Astrocyte of the cerebellum (primary cell): Measurements from ENCODE around the gene LPCAT1.

Source experiments
- DNase-seq: peaks from one replicate; pipeline ENCODE4 v3.0.0-alpha.2; 2011; ENCODE audit warnings: low read depth
- H3K4me3 ChIP-seq: 2 replicates; pipeline ENCODE4 v1.5.1; 2011; ENCODE audit warnings: mild to moderate bottlenecking, low read depth, low read length, moderate library complexity
- in situ Hi-C: cut with HindIII; loops from 2 replicates; pipeline ENCODE4 v1.10.0; 2017; ENCODE audit warnings: low sequenced_read_pairs
- TF ChIP-seq, protein P1 (sequence below): IDR thresholded peaks from 2 replicates; pipeline ENCODE4 v1.5.1; 2012; ENCODE audit warnings: low read length, low read depth, moderate library complexity, mild to moderate bottlenecking; ENCODE audit errors: missing control alignments

LPCAT1 gene

DNA sequence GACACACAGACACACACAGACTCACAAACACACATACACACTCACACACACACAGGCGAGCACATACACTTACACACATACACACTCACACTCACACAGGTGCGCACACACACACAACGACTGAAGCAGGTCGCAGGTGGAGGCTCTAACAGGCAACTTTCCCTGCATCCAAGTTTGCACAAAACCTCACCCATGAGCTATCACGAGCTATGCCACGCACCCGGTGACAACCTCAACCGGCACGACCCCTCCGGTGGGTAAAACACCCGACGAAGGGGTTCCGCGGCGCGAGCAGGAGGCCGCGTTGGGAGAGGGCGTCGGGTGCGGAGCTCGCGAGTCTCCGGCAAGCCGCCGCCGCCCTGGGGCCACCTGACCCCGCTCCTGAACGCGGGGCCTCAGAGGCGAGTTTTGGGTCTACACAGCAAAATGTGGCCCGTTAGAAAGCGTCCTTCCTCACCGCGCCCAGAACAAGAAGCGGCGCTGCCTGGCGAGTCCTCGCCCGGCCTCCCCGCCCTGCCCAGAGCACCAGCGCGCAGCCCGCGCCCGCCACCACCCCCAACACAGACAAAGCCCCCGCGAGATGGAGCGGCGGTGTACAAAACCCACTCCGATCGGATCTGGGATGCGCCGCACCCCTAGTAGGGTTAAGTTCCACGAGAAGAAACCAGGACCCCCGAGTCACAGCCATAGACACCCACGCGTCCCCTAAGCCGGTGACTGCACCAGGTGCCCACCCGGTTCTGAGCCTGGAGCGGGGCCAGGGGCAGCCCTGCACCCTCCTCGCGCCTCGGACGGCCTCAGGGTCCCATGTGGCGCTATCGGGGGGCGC lies 79.2 kb downstream of the LPCAT1 start:
- in situ Hi-C loops, result no loop called here
- no peak overlapping the region for H3K4me3 ChIP-seq
- DNase-seq, result no peak
- TF ChIP-seq, protein P1, sequence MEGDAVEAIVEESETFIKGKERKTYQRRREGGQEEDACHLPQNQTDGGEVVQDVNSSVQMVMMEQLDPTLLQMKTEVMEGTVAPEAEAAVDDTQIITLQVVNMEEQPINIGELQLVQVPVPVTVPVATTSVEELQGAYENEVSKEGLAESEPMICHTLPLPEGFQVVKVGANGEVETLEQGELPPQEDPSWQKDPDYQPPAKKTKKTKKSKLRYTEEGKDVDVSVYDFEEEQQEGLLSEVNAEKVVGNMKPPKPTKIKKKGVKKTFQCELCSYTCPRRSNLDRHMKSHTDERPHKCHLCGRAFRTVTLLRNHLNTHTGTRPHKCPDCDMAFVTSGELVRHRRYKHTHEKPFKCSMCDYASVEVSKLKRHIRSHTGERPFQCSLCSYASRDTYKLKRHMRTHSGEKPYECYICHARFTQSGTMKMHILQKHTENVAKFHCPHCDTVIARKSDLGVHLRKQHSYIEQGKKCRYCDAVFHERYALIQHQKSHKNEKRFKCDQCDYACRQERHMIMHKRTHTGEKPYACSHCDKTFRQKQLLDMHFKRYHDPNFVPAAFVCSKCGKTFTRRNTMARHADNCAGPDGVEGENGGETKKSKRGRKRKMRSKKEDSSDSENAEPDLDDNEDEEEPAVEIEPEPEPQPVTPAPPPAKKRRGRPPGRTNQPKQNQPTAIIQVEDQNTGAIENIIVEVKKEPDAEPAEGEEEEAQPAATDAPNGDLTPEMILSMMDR, result no peak

DNA sequence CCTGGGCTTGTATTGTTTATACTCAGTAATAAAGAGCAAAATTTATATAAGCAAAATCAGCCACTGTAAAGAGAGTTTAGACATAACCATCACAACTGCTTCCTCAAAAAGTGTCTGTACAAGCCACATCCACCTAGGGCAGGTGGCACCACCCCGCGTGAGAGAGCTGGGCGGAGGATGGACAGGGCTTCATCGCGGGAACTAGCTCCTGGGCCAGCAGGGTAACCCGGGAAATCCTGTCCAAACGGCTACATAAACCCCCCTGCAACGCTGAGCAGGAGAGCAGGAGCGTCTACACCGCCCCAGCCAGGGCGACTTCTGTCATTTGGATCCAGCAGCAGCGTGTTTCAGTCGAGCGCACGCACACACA lies 79.8 kb downstream of the LPCAT1 start:
- DNase-seq, result no peak
- H3K4me3 ChIP-seq, result no peak overlapping the region
- TF ChIP-seq, protein P1, result no peak
- in situ Hi-C loops, result no loop called here

DNA sequence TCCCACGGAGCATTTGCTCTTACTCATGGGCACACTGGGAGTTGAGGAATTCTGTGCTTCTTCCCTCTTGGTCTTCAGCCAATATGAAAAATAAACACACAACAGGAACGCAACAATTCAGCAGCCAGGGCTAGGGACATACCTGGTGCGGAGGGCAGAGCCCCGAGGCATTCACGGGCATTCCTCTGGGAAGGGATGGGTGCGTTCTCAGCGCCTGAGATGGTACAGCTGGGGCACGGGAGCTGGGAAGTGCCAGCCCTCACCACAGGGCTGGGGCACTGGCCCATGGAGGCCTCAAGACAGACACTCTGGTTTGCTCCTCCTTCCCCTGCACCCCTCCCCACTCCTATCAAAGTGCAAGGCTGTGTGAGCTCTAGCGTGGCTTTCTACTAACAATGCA lies 80.6 kb downstream of the LPCAT1 start:
- TF ChIP-seq, protein P1, result no peak
- in situ Hi-C loops, result no loop called here
- H3K4me3 ChIP-seq, result no peak overlapping the region
- DNase-seq, result no peak

DNA sequence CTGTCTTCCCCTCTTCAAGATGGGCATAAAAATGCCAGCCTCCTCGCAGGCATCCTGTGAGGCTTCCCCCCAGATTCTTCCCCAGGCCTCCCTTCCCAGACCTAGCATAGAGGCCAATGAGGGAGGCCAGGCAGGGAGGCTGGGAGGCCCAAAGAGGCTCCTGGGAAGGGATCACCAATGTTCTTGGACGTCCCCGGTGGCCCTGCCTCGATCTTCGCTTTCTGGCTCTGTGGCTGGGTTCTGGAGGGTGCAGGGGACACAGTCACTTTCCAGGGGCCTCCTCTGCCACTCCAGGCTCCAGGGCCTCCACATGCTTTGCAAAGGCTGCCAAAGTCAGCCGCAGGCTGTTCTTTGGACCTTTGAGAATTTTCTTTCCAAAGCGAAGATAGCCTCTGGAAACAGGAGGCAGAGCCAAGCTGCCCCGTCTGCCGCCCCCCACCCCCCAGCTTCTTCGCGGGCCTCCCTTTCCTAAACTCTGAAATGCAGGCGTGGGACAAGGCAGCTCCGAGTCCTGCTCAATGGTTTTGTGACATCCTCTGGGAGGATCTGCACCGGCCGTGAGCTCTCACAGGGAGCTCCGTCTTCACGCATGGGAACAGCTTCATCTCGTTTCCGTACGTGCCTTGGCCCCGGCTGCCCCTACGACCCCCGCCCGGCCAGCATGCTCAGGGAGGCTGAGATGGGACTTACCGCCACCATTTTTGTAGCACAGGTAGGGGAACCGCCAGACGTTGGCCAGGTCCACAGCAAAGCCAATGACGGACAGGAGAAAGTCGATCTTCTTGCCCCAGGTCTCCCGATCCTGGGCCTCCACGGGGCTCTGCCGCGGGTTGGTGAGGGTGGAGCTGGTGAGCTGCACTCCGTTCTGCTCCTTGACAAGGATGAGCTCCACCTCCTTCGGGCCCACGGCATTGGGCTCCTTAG lies 81.3 kb downstream of the LPCAT1 start:
- in situ Hi-C loops, result no loop called here
- DNase-seq, result no peak
- TF ChIP-seq, protein P1, result no peak
- H3K4me3 ChIP-seq, result no peak overlapping the region

DNA sequence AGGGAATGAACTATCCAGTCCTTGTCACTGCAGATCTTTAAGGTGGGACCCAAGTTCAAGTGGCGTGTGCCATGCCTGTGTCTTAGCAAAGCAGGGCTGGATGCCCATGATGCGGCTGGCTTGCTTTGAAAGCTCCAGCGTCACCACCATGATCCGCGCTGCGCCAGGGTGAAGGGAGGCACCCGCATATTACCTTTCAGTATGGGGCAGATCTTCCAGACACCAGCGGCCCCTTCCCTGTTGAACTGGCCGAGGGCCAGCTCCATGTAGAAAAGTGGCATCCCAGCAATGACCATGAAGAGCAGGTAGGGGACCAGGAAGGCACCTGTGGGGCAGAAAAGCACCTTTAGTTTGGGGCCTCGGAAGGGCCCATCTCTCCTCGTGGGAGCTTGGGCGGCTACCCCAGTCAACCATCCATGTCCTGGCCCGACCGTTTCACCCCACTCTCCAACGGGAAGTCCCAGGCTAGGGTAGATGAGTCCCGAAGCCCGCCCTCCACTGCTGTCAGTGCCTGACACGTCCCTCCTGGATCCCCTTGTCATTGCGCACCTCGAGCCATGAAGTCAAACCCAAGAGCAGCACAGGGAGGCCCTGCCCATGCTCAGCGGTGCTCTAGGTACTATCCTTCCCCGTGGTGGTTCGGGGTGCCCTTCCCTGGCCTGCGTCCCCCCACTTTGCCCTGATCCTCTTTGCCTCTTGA lies 82.4 kb downstream of the LPCAT1 start:
- in situ Hi-C loops, result no loop called here

More for the DNA sequence above, 82.4 kb downstream of the LPCAT1 start:
- TF ChIP-seq, protein P1, result no peak
- DNase-seq, result no peak
- H3K4me3 ChIP-seq, result no peak overlapping the region
